ENCODE results near the gene VAC14. TPM values are rescaled to one million over a fixed set of nuclear protein-coding genes. Genes with fewer than 3 reads are reported as not detected.

VAC14 gene
- polyA plus RNA-seq, 1 of the 3 experiments (the other 2 are of a cell fraction): 33.2 TPM

- 92% methylated on average over 4 of the region's 13 CpGs for WGBS (ENCODE audit: low lambda C conversion rate)
- H3K27me3 ChIP-seq (ENCODE audit: insufficient read depth): no peaks in the 10 kb centered on the region
- TF ChIP-seq ZBTB33 (IDR thresholded peaks at IDR 0.05; ENCODE audit: borderline replicate concordance, low read depth) (no peak), EP300 (IDR thresholded peaks at IDR 0.05; ENCODE audit: borderline replicate concordance in 1 of 2, low read depth in 1 of 2, low read length in 1 of 2) (no peak)
- H3K27ac ChIP-seq (ENCODE audit: low read depth in 2 of 2, low read length in 1 of 2): peak overlapping the region in 1 of 2 experiments; percentile 55; a peak in 1 of 4 replicates
- no peak overlapping the region for H3K4me3 ChIP-seq (ENCODE audit: low read depth in 2 of 2, low read length in 1 of 2)
- peaks cover 12 to 43% of the 10 kb centered on the region in 2 experiments for H3K36me3 ChIP-seq (replicated peaks in 1 of 2; ENCODE audit: control insufficient read depth in 1 of 2, insufficient read depth in 2 of 2, low read length in 1 of 2)
- no peaks in the 10 kb centered on the region for H3K9me3 ChIP-seq
- no peak overlapping the region for H3K9ac ChIP-seq
- POLR2A ChIA-PET: no interaction called here
- H3K79me2 ChIP-seq (ENCODE audit: insufficient read depth): peaks cover 55% of the 10 kb centered on the region
- 0 out of 2 replicates have a peak overlapping the region, but pooled peaks have one; percentile 28 for H3K4me2 ChIP-seq
- no peaks in the 10 kb centered on the region for H3F3A ChIP-seq (replicated peaks; ENCODE audit: insufficient read depth)
- H3K4me1 ChIP-seq (ENCODE audit: control insufficient read depth in 1 of 2, insufficient read depth in 2 of 2, low read depth in 1 of 2, low read length in 1 of 2): peaks cover 2 to 44% of the 10 kb centered on the region in 2 experiments; a peak in 3 of 4 replicates
- CTCF ChIA-PET: interaction anchor here (1.2 to 14.3 kb wide), 9 partner anchors 7 to 97 kb away, joined by 3 to 181 read pairs (median 4); no protein-coding TSS in a partner anchor
- no peaks in the 10 kb centered on the region for H3K9me2 ChIP-seq
- peak; percentile 51 for DNase-seq
- H4K20me1 ChIP-seq (ENCODE audit: insufficient read depth): peaks cover 51% of the 10 kb centered on the region
- H2AFZ ChIP-seq (ENCODE audit: low read depth): no peak overlapping the region
Observed at GRCh38 chr16:70681382-70682238, 119.3 kb downstream of the VAC14 start.

DNA sequence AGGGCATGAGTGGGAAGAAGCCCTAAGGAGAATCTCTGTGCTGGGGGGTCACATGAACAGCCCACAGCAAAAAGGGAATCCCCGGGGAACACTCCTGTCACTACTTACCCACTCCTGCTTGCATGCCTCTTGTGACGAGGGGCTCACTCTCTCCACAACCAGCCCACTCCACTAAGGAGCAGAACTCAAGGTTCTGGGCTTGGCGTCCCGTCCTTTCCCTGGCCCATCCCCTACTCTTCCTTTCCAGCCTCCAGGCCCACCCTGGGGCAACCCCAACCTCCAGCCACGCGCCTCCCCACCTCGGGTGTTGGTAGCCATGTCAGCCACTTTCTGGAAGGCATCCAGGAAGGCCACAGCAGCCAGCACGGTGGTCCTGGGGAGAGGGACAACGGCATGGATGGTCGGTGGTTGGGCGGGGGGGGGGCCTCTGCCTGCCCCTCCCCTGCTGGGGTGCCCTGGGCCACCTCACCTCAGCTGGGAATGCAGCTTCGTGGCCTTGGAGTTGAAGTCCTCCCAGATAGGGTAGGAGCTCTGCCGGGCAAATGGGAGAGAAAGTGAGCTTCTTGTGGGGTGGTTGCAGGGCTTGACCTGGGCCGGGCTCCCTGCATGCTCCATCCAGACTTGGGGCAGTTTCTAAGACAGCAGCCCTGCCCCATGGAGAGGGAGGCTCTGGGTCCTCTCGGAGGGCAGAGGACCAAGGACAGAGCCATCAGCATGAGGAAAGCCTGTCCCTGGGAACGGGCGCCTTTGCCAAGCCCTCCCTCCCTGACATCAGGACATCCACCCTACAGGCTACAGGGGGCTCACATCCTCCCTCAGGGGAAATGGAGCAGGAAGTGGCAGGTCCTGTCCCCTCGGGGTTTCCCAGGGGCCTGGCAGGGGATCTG, 120.2 kb downstream of the VAC14 start:
- DNase-seq: no peak
- Histone ChIP-seq H2AFZ (ENCODE audit: low read depth) (no peak overlapping the region), H3K4me1 (ENCODE audit: control insufficient read depth in 1 of 2, insufficient read depth in 2 of 2, low read depth in 1 of 2, low read length in 1 of 2) (peaks cover 0 to 39% of the 10 kb centered on the region in 2 experiments; a peak in 1 of 4 replicates), H3K4me3 (ENCODE audit: low read depth in 2 of 2, low read length in 1 of 2) (no peak overlapping the region), H3K36me3 (replicated peaks in 1 of 2; ENCODE audit: control insufficient read depth in 1 of 2, insufficient read depth in 2 of 2, low read length in 1 of 2) (peaks cover 17 to 51% of the 10 kb centered on the region in 2 experiments), H3K9me3 (no peaks in the 10 kb centered on the region), H3K27ac (ENCODE audit: low read depth in 2 of 2, low read length in 1 of 2) (no peak overlapping the region; a peak in 1 of 4 replicates), H3K4me2 (no peak overlapping the region), H4K20me1 (ENCODE audit: insufficient read depth) (peaks cover 51% of the 10 kb centered on the region), H3F3A (replicated peaks; ENCODE audit: insufficient read depth) (no peaks in the 10 kb centered on the region), H3K27me3 (ENCODE audit: insufficient read depth) (no peaks in the 10 kb centered on the region), H3K9me2 (no peaks in the 10 kb centered on the region), H3K9ac (no peak overlapping the region), H3K79me2 (ENCODE audit: insufficient read depth) (peaks cover 57% of the 10 kb centered on the region)
- ChIA-PET CTCF (interaction anchor here (0.6 to 14.3 kb wide), 12 partner anchors 8 to 100 kb away, joined by 3 to 181 read pairs (median 4); no protein-coding TSS in a partner anchor), POLR2A (no interaction called here)
- WGBS (ENCODE audit: low lambda C conversion rate): 72% methylated on average over 12 of the region's 18 CpGs
- TF ChIP-seq, protein P1, sequence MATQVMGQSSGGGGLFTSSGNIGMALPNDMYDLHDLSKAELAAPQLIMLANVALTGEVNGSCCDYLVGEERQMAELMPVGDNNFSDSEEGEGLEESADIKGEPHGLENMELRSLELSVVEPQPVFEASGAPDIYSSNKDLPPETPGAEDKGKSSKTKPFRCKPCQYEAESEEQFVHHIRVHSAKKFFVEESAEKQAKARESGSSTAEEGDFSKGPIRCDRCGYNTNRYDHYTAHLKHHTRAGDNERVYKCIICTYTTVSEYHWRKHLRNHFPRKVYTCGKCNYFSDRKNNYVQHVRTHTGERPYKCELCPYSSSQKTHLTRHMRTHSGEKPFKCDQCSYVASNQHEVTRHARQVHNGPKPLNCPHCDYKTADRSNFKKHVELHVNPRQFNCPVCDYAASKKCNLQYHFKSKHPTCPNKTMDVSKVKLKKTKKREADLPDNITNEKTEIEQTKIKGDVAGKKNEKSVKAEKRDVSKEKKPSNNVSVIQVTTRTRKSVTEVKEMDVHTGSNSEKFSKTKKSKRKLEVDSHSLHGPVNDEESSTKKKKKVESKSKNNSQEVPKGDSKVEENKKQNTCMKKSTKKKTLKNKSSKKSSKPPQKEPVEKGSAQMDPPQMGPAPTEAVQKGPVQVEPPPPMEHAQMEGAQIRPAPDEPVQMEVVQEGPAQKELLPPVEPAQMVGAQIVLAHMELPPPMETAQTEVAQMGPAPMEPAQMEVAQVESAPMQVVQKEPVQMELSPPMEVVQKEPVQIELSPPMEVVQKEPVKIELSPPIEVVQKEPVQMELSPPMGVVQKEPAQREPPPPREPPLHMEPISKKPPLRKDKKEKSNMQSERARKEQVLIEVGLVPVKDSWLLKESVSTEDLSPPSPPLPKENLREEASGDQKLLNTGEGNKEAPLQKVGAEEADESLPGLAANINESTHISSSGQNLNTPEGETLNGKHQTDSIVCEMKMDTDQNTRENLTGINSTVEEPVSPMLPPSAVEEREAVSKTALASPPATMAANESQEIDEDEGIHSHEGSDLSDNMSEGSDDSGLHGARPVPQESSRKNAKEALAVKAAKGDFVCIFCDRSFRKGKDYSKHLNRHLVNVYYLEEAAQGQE (IDR thresholded peaks at IDR 0.05; ENCODE audit: low read depth, low read length): peak; percentile 29; the same call in 1 of the 2 replicates
- TF ChIP-seq, protein P2, sequence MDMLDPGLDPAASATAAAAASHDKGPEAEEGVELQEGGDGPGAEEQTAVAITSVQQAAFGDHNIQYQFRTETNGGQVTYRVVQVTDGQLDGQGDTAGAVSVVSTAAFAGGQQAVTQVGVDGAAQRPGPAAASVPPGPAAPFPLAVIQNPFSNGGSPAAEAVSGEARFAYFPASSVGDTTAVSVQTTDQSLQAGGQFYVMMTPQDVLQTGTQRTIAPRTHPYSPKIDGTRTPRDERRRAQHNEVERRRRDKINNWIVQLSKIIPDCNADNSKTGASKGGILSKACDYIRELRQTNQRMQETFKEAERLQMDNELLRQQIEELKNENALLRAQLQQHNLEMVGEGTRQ (IDR thresholded peaks at IDR 0.05; ENCODE audit: borderline replicate concordance, low read depth, low read length): no peak

Data from SK-N-SH (cell line).